Renal cortical epithelial cell (primary cell): ENCODE measurements around the gene PALLD. TPM values are rescaled to one million over a fixed set of nuclear protein-coding genes. Genes with fewer than 3 reads are reported as not detected.
A peak's percentile ranks its signal among the peaks of the same experiment; 100 is the strongest.

Experiments used
- DNase-seq: peaks from one replicate; pipeline ENCODE4 v3.0.0-alpha.2; 2011; ENCODE audit warnings: low read depth
- total RNA-seq: library from RNA; depleted of rRNA; stranded (reverse); fragments of >200 nt; gene quantifications from 2 replicates; pipeline ENCODE4 v1.2.3, GENCODE V29; 2014

Gene PALLD
- total RNA-seq, 1 donor from 2014 or later, result 278 TPM

GRCh38 chr4:168646001-168646768, 149.3 kb downstream of the PALLD start:
- DNase-seq, result no peak

GRCh38 chr4:168647646-168648375, 151.0 kb downstream of the PALLD start:
- DNase-seq, result peak; percentile 57

GRCh38 chr4:168648494-168648893, 151.6 kb downstream of the PALLD start:
- no peak for DNase-seq

- peak; percentile 82 for DNase-seq
Measured at GRCh38 chr4:168648929-168649328, 152.1 kb downstream of the PALLD start.

GRCh38 chr4:168651374-168651773, 154.5 kb downstream of the PALLD start:
- DNase-seq, result no peak

- DNase-seq, result no peak
Measured at GRCh38 chr4:168651864-168652263, 155.0 kb downstream of the PALLD start.

- DNase-seq, result no peak
Measured at GRCh38 chr4:168652755-168653154, 155.9 kb downstream of the PALLD start.

GRCh38 chr4:168654104-168654847, 157.4 kb downstream of the PALLD start:
- peak; percentile 57 for DNase-seq

GRCh38 chr4:168654848-168655174, 158.0 kb downstream of the PALLD start:
- no peak for DNase-seq

GRCh38 chr4:168655182-168655581, 158.3 kb downstream of the PALLD start:
- DNase-seq, result no peak

- peak; percentile 97 for DNase-seq
Measured at GRCh38 chr4:168656055-168656660, 159.3 kb downstream of the PALLD start.

GRCh38 chr4:168656946-168657473, 160.2 kb downstream of the PALLD start:
- DNase-seq, result no peak

- DNase-seq, result no peak
Measured at GRCh38 chr4:168658751-168659150, 161.9 kb downstream of the PALLD start.

- DNase-seq, result no peak
Measured at GRCh38 chr4:168659741-168660465, 163.1 kb downstream of the PALLD start.

- DNase-seq, result no peak
Measured at GRCh38 chr4:168662297-168662984, 165.6 kb downstream of the PALLD start.

- no peak for DNase-seq
Measured at GRCh38 chr4:168664242-168664891, 167.5 kb downstream of the PALLD start.

GRCh38 chr4:168666531-168666930, 169.7 kb downstream of the PALLD start:
- DNase-seq, result peak; percentile 34

- no peak for DNase-seq
Measured at GRCh38 chr4:168667376-168667775, 170.5 kb downstream of the PALLD start.

GRCh38 chr4:168667921-168668320, 171.1 kb downstream of the PALLD start:
- no peak for DNase-seq

GRCh38 chr4:168673476-168673875, 176.6 kb downstream of the PALLD start:
- no peak for DNase-seq
